Measurements from ENCODE around the gene SPTAN1.
"Not testable (repeated sequence)": the region's sequence is repeated elsewhere in the genome, so short reads cannot be mapped to it uniquely, and the experiment has no call there.

The SPTAN1 gene

GRCh38 chr9:128556276-128556675 lies 3.9 kb downstream of the SPTAN1 start:
- H3K4me1 ChIP-seq (ENCODE audit: control insufficient read depth, insufficient read depth, low read length), result peaks cover 39% of the 10 kb centered on the region
- H3K36me3 ChIP-seq (ENCODE audit: control insufficient read depth, insufficient read depth, low read length), result no peaks in the 10 kb centered on the region
- H3K27ac ChIP-seq (ENCODE audit: low read depth, low read length), result no peak overlapping the region
- H3K9ac ChIP-seq (ENCODE audit: low read length), result no peak overlapping the region
- no peaks in the 10 kb centered on the region for H3K27me3 ChIP-seq (ENCODE audit: control insufficient read depth, insufficient read depth, low read length)
- H3K4me3 ChIP-seq (ENCODE audit: low read length), result no peak overlapping the region

GRCh38 chr9:128556926-128557634 lies 4.7 kb downstream of the SPTAN1 start:
- peaks cover 34% of the 10 kb centered on the region for H3K4me1 ChIP-seq (ENCODE audit: control insufficient read depth, insufficient read depth, low read length)

GRCh38 chr9:128558431-128559310 lies 6.3 kb downstream of the SPTAN1 start:
- Histone ChIP-seq H3K27ac (ENCODE audit: low read depth, low read length) (peak overlapping the region; percentile 77), H3K4me1 (ENCODE audit: control insufficient read depth, insufficient read depth, low read length) (peaks cover 34% of the 10 kb centered on the region), H3K4me3 (ENCODE audit: low read length) (peak overlapping the region; percentile 36), H3K9ac (ENCODE audit: low read length) (peak overlapping the region; percentile 1), H3K27me3 (ENCODE audit: control insufficient read depth, insufficient read depth, low read length) (no peaks in the 10 kb centered on the region), H3K36me3 (ENCODE audit: control insufficient read depth, insufficient read depth, low read length) (no peaks in the 10 kb centered on the region)

More at GRCh38 chr9:128556926-128557634, 4.7 kb downstream of the SPTAN1 start:
- H3K27me3 ChIP-seq (ENCODE audit: control insufficient read depth, insufficient read depth, low read length), result no peaks in the 10 kb centered on the region
- H3K27ac ChIP-seq (ENCODE audit: low read depth, low read length), result no peak overlapping the region
- no peaks in the 10 kb centered on the region for H3K36me3 ChIP-seq (ENCODE audit: control insufficient read depth, insufficient read depth, low read length)
- no peak overlapping the region for H3K9ac ChIP-seq (ENCODE audit: low read length)
- no peak overlapping the region for H3K4me3 ChIP-seq (ENCODE audit: low read length)

- no peak overlapping the region for H3K9ac ChIP-seq (ENCODE audit: low read length)
Observed at GRCh38 chr9:128565578-128565977, 13.2 kb downstream of the SPTAN1 start.

GRCh38 chr9:128568470-128569078 lies 16.2 kb downstream of the SPTAN1 start:
- no peak overlapping the region for H3K4me3 ChIP-seq (ENCODE audit: low read length)
- H3K4me1 ChIP-seq (ENCODE audit: control insufficient read depth, insufficient read depth, low read length), result no peaks in the 10 kb centered on the region
- no peak overlapping the region for H3K27ac ChIP-seq (ENCODE audit: low read depth, low read length)
- H3K36me3 ChIP-seq (ENCODE audit: control insufficient read depth, insufficient read depth, low read length), result peaks cover 25% of the 10 kb centered on the region
- no peak overlapping the region for H3K9ac ChIP-seq (ENCODE audit: low read length)
- no peaks in the 10 kb centered on the region for H3K27me3 ChIP-seq (ENCODE audit: control insufficient read depth, insufficient read depth, low read length)

More at GRCh38 chr9:128565578-128565977, 13.2 kb downstream of the SPTAN1 start:
- no peaks in the 10 kb centered on the region for H3K27me3 ChIP-seq (ENCODE audit: control insufficient read depth, insufficient read depth, low read length)
- no peak overlapping the region for H3K4me3 ChIP-seq (ENCODE audit: low read length)
- H3K36me3 ChIP-seq (ENCODE audit: control insufficient read depth, insufficient read depth, low read length), result peaks cover 22% of the 10 kb centered on the region
- H3K27ac ChIP-seq (ENCODE audit: low read depth, low read length), result no peak overlapping the region
- no peaks in the 10 kb centered on the region for H3K4me1 ChIP-seq (ENCODE audit: control insufficient read depth, insufficient read depth, low read length)

- Histone ChIP-seq H3K9ac (ENCODE audit: low read length) (no peak overlapping the region), H3K27ac (ENCODE audit: low read depth, low read length) (no peak overlapping the region), H3K4me3 (ENCODE audit: low read length) (no peak overlapping the region), H3K27me3 (ENCODE audit: control insufficient read depth, insufficient read depth, low read length) (no peaks in the 10 kb centered on the region), H3K36me3 (ENCODE audit: control insufficient read depth, insufficient read depth, low read length) (peaks cover 56% of the 10 kb centered on the region), H3K4me1 (ENCODE audit: control insufficient read depth, insufficient read depth, low read length) (no peaks in the 10 kb centered on the region)
Observed at GRCh38 chr9:128575469-128575868, 23.1 kb downstream of the SPTAN1 start.

- no peak overlapping the region for H3K27ac ChIP-seq (ENCODE audit: low read depth, low read length)
- peaks cover 60% of the 10 kb centered on the region for H3K36me3 ChIP-seq (ENCODE audit: control insufficient read depth, insufficient read depth, low read length)
Observed at GRCh38 chr9:128575916-128576315, 23.5 kb downstream of the SPTAN1 start.

GRCh38 chr9:128577206-128577605 lies 24.8 kb downstream of the SPTAN1 start:
- Histone ChIP-seq H3K27me3 (ENCODE audit: control insufficient read depth, insufficient read depth, low read length) (no peaks in the 10 kb centered on the region), H3K4me1 (ENCODE audit: control insufficient read depth, insufficient read depth, low read length) (no peaks in the 10 kb centered on the region), H3K27ac (ENCODE audit: low read depth, low read length) (no peak overlapping the region), H3K4me3 (ENCODE audit: low read length) (no peak overlapping the region), H3K36me3 (ENCODE audit: control insufficient read depth, insufficient read depth, low read length) (peaks cover 69% of the 10 kb centered on the region), H3K9ac (ENCODE audit: low read length) (no peak overlapping the region)

More at GRCh38 chr9:128575916-128576315, 23.5 kb downstream of the SPTAN1 start:
- no peak overlapping the region for H3K4me3 ChIP-seq (ENCODE audit: low read length)
- H3K9ac ChIP-seq (ENCODE audit: low read length), result no peak overlapping the region
- no peaks in the 10 kb centered on the region for H3K4me1 ChIP-seq (ENCODE audit: control insufficient read depth, insufficient read depth, low read length)
- no peaks in the 10 kb centered on the region for H3K27me3 ChIP-seq (ENCODE audit: control insufficient read depth, insufficient read depth, low read length)

- Histone ChIP-seq H3K27ac (ENCODE audit: low read depth, low read length) (no peak overlapping the region), H3K4me1 (ENCODE audit: control insufficient read depth, insufficient read depth, low read length) (no peaks in the 10 kb centered on the region), H3K4me3 (ENCODE audit: low read length) (no peak overlapping the region), H3K9ac (ENCODE audit: low read length) (no peak overlapping the region), H3K36me3 (ENCODE audit: control insufficient read depth, insufficient read depth, low read length) (peaks cover 86% of the 10 kb centered on the region), H3K27me3 (ENCODE audit: control insufficient read depth, insufficient read depth, low read length) (no peaks in the 10 kb centered on the region)
Observed at GRCh38 chr9:128579194-128579593, 26.8 kb downstream of the SPTAN1 start.

- H3K4me1 ChIP-seq (ENCODE audit: control insufficient read depth, insufficient read depth, low read length), result no peaks in the 10 kb centered on the region
- no peak overlapping the region for H3K9ac ChIP-seq (ENCODE audit: low read length)
- H3K36me3 ChIP-seq (ENCODE audit: control insufficient read depth, insufficient read depth, low read length), result peaks cover 82% of the 10 kb centered on the region
- no peaks in the 10 kb centered on the region for H3K27me3 ChIP-seq (ENCODE audit: control insufficient read depth, insufficient read depth, low read length)
- no peak overlapping the region for H3K4me3 ChIP-seq (ENCODE audit: low read length)
- H3K27ac ChIP-seq (ENCODE audit: low read depth, low read length), result no peak overlapping the region
Observed at GRCh38 chr9:128580731-128581130, 28.3 kb downstream of the SPTAN1 start.

GRCh38 chr9:128585155-128585554 lies 32.8 kb downstream of the SPTAN1 start:
- H3K36me3 ChIP-seq (ENCODE audit: control insufficient read depth, insufficient read depth, low read length), result peaks cover 66% of the 10 kb centered on the region
- H3K27me3 ChIP-seq (ENCODE audit: control insufficient read depth, insufficient read depth, low read length); H3K27ac ChIP-seq (ENCODE audit: low read depth, low read length); H3K9ac ChIP-seq (ENCODE audit: low read length); H3K4me3 ChIP-seq (ENCODE audit: low read length); H3K4me1 ChIP-seq (ENCODE audit: control insufficient read depth, insufficient read depth, low read length): not testable (repeated sequence)

GRCh38 chr9:128586934-128587333 lies 34.5 kb downstream of the SPTAN1 start:
- H3K4me1 ChIP-seq (ENCODE audit: control insufficient read depth, insufficient read depth, low read length); H3K9ac ChIP-seq (ENCODE audit: low read length); H3K27me3 ChIP-seq (ENCODE audit: control insufficient read depth, insufficient read depth, low read length); H3K4me3 ChIP-seq (ENCODE audit: low read length); H3K27ac ChIP-seq (ENCODE audit: low read depth, low read length): not testable (repeated sequence)
- peaks cover 62% of the 10 kb centered on the region for H3K36me3 ChIP-seq (ENCODE audit: control insufficient read depth, insufficient read depth, low read length)
